HUDEP-2 (cell line): Measurements from ENCODE around the gene ARHGAP25.

Source experiments
- DNase-seq, 76 experiments: peaks; one replicate each; lab custom pipeline; 2025; ENCODE audit not compliant: unreplicated experiment in 76 of 76; lab: John Stamatoyannopoulos, UW

Gene ARHGAP25

GRCh38 chr2:68734688-68735525, at the start of gene ARHGAP25:
TSS of gene ARHGAP25 (plus strand) at chr2:68734811. CDS start at chr2:68735200, 389 bp downstream.
- no peak for DNase-seq

GRCh38 chr2:68686178-68686577, 48.4 kb upstream of the ARHGAP25 start:
- no peak for DNase-seq

DNA sequence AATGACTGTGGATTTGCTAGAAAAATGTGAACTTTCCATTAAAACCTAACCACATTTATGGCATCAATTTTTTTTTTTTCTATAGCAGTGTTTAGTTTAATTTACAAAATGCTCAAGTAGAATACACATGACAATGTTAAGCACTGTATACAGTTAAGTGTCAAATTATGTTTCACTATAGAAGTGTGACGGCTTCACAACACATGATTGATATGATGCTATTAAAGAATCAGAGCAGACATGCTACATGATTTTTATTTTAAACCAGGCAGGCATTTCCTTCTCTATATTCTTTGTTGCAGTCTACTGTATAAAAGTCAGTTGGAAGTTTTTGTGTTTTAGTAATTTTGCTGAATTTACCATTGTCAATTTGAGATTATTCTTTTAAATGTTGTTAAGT, 47.6 kb upstream of the ARHGAP25 start:
- no peak for DNase-seq

GRCh38 chr2:68689553-68690537, 44.8 kb upstream of the ARHGAP25 start:
- no peak for DNase-seq

DNA sequence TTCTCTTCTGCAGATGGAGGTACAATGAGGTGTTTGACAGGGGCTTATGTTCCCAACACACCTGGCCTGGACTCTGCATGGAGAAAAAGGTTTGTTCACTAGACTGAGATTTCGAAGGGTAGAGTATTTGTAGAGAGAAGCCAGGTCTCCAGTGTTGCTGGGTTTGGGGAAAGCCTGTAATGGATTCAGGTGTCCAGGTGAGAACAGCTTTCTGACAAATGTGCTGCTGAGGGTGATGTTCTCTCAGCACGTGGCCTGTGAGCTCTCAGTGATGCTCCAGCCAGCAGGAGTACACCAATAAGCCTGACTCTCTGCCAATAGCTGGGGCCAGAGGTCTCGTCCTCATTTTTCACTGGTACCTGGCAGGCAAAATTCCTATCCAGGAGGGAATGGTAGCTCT, 43.8 kb upstream of the ARHGAP25 start:
- no peak for DNase-seq

DNA sequence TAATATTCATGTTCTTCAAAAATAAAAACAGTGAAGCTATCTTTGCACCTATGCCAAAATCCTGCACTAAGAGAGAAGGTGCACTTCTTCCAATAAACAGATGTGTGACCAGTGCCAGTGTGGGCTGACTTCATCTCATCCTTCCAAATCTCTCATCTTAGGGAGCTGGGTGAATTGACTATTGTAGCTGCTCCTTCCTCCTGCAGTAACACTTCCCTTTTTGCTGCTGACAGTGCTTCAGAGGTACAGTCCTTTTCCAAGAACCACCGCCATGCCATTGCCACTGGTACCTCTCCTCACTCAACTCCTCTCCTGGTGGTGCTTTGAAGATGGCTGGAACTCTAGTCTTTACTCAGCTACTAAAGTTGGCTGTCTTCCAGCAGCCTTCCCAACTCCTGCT, 42.1 kb upstream of the ARHGAP25 start:
- no peak for DNase-seq

- no peak for DNase-seq
These were observed 40.7 kb upstream of the ARHGAP25 start for GRCh38 chr2:68693951-68694350.

GRCh38 chr2:68695971-68696370, 38.6 kb upstream of the ARHGAP25 start:
- DNase-seq: no peak

DNA sequence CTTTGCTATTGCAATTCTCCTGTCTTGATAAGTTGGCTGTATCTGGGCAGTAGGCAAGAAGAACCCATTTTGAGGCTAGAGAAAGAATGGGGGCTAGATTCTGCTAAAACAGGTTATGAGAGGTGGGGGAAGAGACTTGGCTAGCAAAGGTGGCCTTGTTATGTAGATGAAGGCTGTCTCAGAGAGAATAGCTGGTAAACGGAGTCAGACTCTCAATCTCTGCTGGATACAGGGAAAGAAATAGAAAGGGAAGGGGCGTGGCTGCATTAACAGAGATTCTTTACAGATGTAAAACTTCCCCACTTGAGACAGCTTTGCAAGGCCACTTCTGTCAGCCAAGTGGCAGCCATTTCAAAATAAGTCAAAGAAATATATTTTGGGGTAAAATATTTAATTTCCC, 38.1 kb upstream of the ARHGAP25 start:
- no peak for DNase-seq

- DNase-seq: no peak
These were observed 35.8 kb upstream of the ARHGAP25 start for GRCh38 chr2:68698567-68699377.

DNA sequence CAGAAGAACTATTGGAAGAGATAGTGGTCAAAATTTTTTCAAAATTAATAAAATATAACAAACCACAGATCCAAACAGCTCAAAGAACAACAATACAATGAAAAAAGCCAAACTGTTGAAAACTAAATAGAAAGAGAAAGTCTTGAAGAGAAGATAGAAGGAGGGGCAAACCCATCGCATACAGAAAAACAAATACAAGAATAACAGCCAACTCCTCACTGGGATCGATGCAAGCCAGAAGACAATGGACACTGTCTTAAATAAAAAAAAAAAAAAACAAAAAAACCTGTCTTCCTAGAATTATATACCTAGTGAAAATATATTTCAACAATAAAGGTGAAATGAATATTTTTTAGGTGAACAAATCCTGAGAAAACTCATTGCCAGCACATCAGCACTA, 34.1 kb upstream of the ARHGAP25 start:
- no peak for DNase-seq

DNA sequence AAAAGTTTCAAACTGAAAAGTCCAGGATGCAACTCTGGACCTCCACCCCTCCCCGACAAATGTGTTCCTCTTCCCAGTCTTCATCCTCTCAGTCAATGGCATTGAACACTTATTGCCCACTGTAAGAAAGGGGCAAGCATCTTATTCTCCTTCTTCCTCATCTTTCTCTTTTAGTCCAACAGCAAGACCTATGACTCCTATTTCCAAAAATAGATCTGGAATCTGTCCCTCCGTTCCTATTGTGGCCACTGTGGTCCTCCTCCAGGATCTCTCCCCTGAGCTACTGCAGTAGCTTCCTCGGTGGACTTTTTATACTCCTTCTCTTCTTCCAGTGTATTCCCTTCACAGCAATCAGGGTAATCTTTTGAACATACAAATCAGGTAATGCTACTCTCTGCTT, 28.0 kb upstream of the ARHGAP25 start:
- DNase-seq: no peak

DNA sequence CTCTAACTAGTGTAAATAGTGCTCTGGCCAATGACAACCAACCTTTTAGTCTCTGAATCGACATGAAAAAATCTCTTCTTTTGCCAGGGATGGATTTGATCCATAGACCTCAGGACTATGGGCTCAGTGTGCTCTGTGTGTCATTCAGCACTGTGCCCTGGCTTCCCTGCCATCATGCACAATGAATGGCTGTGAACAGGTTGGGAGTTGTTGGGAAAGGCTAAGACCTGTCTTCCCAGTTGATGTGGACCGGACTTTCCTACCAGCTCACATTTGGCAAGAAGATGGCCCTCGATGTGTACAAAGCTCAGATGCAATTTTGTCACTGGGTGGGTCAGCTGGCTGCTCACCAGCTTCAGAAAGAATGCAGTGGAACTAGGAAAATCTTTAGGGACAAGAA, 26.0 kb upstream of the ARHGAP25 start:
- DNase-seq: no peak

DNA sequence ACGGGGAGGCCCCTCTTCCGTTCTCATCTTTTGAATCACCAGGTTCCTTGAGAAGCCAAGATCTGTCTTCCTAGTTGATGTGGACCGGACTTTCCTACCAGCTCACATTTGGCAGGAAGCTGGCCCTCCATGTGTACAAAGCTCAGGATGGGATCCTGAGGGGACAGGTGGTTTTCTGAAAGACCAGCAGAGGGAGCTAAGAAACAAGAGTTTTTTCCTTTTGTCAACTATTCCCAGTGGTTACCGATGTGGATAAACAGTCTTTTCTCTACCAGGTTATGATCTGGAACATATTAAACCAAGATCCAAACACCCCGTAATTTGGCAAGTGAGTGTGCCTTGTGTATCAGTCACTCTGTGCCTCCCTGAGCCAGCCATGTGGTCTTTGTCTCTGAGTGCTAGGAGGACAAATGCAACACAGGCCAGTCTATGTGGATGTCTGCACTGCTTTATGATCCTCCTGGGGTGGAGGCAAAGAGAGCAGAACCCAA, 25.1 kb upstream of the ARHGAP25 start:
- peak in 13 of 76 experiments; percentile 1 to 23 (median 5) for DNase-seq

GRCh38 chr2:68710336-68710735, 24.3 kb upstream of the ARHGAP25 start:
- DNase-seq: no peak

- DNase-seq: no peak
These were observed 23.9 kb upstream of the ARHGAP25 start for GRCh38 chr2:68710756-68711155.

DNA sequence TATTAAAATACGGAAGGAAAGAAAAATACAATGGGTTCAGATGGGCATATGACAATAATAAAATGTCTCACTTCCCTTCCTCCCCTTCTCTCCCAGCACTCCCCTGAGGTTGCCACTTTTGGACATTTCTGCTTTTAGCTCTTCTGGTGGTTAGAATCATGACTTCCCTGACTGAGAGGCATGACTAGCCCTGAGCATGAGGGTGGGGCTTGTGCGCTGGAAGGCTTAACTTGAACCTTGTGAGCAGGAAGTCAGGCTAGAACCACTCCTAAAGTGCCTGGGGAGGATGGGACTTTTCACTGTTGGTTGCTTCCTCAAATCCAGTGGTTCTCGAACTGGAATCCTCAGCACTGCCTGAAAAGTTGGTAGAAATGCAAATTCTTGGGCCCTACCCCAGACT, 19.7 kb upstream of the ARHGAP25 start:
- DNase-seq: no peak

DNA sequence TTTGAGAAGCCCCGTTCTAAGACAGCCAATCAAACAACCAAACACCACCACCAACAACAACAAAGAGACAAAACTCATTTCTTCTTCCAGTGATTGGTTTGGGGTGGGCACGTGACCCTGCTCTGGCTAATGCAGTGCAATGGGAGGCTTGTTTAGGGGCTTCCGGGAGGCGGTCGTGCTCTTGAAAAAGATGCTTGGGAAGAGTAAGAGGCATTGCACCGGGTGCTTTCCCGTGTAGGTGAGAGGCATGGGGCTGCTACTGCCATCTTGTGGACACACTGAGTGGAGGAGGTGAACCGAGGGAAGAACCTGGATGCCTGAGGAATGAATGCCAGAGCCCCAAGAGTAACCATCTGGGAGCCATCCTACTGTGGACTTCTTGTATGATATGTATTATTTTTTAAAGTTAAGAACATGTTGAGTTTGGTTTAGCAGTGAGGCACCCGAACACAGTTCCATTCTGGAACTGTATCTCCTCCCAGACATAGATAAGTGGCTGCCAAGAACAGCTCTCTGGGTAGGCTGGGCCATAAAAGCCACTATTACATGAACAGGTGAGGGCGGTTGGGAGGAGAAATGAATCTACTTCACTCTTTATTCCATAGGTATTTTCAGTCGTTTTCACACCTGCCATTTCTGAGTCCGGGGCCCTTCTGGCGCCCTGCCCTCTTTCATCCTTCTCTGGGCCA, 19.1 kb upstream of the ARHGAP25 start:
- peak in 59 of 76 experiments; percentile 2 to 69 (median 26) for DNase-seq

- no peak for DNase-seq
These were observed 17.9 kb upstream of the ARHGAP25 start for GRCh38 chr2:68716604-68717304.
